Stimulated activated CD8-positive, alpha-beta memory T cell treated with anti-CD3 and anti-CD28 coated beads, Interleukin-4, amount 100 ng/mL, for 1 hour (primary cell): ENCODE data around the gene DNAJC5.
"Not testable (repeated sequence)": the region's sequence is repeated elsewhere in the genome, so short reads cannot be mapped to it uniquely, and the experiment has no call there.

Experiments
- DNase-seq, 2 donors: peaks; one replicate each; pipeline ENCODE4 v3.0.0-alpha.2; 2020; ENCODE audit warnings: low read depth in 2 of 2, low spot score in 1 of 2

Gene DNAJC5, protein sequence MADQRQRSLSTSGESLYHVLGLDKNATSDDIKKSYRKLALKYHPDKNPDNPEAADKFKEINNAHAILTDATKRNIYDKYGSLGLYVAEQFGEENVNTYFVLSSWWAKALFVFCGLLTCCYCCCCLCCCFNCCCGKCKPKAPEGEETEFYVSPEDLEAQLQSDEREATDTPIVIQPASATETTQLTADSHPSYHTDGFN

DNA sequence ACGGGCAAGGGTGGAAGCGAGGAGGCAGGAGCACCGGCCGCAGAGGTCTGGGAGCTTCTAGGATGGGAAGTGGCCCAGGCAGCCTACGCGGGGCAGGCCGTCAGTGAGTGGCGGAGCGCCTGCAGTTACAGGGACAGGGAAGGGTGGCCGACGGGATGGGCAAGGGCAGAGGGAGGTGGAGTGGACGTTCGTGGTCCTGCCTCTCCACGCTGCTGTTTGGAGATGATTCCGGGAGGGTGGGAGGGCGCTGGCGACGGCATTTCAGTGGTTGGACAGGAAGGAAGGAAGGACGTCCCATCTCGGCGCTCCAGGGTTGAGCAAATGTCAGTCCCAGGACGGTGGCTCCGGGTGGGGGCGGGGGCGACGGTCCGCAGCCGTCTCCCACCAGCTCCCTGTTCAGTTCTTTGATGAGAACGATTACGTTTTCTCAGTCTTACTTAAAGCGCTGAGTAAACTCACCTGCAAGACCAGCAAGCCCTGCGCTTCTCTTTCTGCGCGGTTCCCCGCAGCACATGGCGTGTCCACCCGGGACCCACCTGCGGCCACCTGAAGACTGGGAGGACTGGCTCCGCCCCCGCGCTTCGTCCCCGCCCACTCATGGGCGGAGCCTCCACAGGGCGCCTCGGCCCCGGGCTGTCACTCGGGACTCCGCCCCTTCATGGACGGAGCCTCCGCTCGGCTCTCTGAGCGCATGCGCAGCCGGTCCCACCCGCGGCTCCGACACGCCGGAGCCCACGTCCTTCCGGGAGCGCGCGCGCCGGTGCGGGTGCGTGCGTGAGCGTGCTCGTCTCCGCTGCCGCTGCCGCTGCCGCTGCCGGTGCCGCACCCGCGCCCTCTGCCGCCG, at the start of gene DNAJC5:
TSS of gene DNAJC5 (plus strand) at position 769 of the 844 bp plus-strand sequence. CDS start 33,220 bp downstream, outside the sequence.
- DNase-seq = peak; percentile 86 to 94

DNA sequence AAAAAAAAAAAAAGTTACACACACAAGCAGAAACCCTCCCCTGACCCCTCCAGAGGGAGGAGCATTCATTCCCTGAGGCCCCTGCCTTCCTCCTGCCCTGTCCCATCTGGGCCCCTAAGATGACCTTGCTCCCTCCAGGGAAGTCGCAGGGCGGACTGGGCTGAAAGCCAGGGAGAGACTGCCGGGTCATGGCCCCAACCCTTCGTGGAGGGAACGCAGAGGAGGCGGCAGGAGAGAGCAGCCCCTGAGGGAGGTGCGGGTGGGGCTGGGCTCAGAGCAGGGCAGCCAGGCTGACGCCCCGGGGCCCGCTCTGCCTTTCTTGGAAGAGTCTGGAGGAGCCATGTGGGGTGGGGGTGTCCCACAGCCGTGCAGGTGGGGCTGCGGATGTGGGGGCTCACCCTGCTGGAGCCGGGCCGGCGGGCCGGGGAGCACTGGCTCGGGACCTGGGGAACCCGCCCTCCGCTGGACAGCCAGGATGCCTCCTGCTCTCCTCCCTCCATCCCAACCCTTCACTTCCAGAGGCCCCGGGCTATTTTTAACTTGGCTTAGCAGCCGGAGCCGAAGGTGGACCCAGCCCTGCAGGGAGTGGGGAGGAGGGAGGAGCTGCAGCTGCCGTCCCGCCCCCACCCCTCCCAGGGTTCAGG, 48.7 kb upstream of the DNAJC5 start:
- DNase-seq = no peak

DNA sequence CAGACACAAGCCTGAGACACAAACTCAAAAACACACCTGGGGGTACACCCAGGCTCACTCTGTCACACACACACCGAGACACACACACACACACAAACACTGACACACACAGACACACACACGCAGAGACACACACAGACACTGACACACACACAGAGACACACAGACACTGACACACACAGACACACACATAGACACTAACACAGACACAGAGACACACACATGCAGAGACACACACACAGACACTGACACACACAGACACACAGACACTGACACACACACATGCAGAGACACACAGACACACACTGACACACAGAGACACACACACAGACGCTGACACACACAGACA, 48.1 kb upstream of the DNAJC5 start:
- no peak for DNase-seq

DNA sequence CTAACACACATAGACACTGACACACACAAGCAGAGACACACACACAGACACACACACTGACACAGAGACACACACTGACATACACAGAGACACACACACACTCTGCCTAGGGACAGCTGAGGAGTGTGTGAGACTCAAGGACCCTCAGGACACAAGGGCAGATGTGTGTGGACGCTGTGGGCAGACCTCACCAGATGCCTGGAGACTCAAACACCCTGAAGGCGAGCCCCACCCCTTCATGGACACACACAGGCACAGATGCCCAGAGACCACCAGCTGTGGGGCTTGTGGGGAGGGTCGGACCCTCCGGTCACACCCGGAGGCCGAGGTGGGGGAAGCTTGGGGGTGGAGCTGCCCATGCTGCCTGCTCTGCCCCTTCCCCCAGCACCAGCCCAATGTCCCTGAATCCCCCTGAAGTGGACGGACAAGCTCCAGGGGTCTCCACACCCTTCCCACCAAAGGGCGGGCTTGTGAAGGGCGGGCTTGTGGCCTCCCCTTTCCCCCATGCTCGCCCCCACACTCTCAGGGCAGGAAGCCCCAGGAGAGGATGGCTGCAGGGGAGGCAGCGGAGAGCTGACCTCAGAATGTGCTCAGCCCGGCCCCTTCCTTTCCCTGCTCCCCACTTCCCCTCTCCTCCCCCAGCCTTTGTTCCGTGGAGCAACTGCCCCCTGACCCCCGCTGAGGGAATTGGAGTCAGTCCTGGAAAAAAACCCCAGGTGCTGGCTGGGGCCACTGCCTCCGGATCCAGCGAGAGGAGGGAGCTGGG, 47.5 kb upstream of the DNAJC5 start:
- no peak for DNase-seq

DNA sequence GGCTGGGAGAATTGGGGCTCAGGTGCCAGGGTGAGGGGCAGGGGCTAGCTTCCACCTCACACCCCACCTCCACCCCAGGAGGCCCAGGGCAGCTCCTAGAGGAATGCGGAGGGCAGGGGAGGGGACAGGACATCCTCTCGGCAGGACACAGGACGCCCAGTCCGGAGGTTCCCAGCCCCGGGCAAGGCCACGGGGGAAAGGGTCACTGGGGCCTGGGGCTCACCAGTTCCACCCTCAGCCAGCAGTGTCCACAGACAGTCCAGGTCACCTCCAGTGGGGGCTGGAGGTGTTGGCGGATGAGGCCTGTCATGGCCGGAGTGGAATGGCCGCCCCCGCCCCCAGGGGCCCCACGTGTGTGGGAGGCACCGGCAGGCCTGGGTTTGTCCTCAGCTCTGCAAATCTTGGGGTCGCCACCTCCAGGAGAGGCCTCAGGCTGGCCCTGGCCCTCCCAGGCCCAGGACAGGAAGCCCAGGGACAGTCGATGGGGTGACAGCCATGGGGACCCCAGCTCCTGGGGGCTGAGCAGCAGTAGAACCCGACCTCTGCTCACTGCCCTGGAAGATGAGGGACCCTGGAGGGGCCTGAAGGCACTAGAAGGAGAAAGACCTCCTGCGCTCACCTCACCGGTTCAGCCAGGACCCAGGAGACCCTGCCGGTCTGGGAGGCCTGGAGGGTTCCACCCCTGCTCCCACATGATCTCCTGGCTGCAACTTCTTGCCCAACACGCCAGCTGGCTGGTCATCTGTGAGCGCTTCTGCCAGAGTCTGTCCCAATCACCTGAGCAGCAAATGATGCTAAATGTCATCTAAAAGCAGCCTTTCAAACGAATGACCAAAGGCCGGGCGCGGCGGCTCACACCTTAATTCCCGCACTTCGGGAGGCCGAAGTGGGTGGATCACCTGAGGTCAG, 46.7 kb upstream of the DNAJC5 start:
- DNase-seq = no peak

DNA sequence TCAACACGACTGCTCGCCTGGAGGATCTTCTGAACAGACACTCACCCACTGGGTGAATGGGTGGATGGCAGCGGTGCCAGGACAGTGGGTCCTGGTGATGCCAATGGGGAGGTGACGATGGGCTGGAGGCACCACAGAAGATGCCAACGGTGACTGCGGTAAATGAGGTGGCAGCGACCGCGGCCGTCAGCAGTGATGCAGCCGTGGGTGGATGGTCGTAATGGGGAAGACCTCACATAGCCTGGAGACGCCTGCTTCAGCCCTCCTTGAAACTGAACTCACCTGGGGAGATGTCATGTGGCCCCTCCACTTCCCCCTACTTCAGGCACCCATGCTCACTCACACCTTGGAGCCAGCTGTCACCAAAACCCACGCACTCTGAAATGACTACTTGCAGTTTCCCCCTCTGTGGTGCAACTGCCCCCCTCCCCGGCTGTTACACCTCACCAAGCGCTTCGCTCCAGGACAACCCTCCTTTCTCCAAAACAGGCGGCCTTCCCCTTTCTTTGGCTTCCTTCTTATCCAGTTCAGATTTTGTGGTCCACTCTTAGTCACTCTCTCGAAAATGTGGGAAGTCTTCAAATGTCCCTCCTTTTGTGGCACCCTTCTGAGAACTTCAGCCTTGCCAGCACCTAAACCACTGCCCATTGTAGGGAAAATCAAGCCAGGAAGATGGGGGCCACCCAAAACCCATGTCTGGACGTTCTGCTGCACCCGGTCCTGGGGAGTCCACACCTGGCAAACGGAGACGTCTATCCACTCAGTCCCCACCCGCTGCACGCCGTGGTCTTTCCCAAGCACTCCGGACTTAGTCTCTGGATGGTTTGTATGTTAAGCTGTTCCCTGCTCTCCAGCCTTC, 44.0 kb upstream of the DNAJC5 start:
- DNase-seq = no peak

DNA sequence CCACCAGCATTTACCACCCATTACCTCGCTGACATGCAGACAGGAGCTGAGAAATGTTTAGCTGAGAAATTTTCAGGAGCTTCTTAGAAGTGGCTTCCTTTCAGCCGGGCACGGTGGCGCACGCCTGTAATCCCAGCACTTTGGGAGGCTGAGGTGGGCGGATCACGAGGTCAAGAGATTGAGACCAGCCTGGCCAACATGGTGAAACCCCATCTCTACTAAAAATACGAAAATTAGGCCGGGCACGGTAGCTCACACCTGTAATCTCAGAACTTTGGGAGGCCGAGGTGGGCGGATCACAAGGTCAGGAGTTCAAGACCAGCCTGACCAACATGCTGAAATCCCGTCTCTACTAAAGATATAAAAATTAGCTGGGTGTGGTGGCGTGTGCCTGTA, 43.4 kb upstream of the DNAJC5 start:
- DNase-seq = not testable (repeated sequence)

DNA sequence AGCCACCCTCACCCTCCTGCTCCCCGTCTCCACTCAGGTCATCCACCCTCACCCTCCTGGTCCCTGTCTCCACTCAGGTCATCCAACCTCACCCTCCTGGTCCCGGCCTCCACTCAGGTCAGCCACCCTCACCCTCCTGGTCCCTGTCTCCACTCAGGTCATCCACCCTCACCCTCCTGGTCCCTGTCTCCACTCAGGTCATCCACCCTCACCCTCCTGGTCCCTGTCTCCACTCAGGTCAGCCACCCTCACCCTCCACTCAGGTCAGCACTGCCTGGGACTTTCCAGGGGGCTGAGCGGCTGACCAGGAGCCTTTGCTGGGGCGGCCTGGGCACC, 41.2 kb upstream of the DNAJC5 start:
- DNase-seq = not testable (repeated sequence)

DNA sequence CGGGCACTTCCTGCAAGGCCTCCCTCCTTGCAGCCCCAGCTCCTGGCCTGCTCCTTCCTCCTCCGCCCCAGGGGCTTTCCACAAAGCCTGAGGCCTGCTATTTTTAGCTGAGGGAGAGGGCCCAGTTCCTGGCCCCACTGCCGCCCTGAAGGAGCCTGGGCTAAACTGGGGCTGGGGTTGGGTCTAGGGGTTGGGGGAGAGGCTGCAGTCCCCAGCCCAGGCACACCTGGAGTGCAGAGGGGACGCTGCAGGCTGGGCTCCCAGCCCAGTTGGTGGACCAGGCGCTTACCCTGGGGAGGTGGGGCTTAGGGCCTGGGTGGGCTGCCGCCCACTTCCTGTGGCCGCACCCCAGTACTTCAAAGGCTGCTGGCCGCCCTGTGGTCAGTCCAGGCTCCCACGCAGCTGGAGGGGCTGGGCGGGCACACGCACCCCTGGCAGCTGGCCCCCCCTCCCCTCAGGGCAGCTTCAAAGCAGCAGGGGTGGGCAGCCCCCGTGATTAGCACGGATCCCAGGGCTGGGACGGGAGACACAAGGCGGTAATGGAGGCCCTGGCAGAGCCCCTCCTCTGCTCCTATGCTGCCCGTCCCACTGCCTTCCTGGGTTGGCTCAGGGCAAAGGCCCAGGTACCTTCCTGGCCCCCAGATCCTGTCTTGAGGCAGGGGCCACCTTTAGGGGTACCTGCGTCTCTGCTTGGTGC, 40.7 kb upstream of the DNAJC5 start:
- no peak for DNase-seq

DNA sequence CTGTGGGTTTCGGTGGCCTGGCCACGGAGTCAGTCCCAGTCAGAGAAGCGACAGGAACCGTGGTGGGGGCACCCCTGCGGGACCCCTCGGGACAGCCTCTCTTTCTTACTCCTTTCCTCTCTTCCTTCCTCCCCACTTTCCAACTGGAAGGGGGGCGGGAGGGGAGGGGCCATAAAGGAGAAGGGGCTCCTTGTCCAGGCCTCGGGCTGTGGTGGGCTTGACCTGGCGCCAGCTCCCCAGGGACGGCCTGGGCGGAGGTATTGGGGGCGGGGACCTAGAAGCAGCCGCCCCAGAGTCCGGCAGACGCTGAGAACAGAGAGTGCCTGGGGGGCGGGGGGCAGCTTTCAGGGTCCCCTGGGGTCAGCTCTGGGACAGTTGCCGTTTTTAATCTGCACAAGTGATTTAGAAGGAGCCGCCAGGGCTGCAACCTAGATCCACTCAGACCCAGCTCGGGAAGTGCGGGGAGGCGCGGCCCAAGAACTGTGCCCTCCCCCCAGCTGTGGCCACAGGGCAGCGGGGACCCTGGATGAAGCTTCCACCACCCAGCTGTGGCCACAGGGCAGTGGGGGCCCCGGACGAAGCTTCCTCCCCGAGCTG, 40.1 kb upstream of the DNAJC5 start:
- no peak for DNase-seq

DNA sequence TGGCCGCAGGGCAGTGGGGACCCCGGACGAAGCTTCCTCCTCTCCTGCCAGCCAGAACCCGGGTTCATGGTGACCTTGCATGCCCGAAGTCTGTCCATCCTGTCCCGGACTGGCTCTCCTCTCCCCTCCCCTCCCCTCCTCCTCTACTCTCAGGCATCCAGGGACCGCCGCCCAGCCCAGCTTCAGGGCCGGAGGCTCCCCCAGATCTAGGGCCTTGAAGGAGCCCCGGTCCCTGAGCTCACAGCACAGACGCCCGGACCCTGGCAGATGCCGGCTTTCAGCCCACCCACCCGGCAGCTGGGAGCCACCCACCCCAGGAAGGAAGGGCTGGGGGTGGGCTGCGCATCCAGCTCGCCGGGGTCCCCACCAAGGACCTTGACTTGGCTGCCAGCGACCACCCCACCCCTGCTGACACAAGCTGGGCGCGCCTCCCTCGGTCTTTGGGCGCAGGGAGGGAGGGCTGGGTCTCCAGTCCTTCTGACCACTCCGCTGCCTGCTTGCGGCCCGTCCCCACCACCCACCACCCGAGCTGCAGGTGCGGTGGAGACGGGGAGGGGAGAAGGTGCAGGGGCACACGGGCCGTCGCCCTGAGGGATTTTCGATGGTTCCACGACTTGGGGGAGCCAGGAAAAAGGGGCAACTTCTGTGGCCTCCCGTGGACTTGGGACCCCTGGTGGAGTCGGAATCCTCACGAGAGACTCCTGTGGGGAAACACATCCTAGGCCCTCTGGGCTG, 39.4 kb upstream of the DNAJC5 start:
- DNase-seq = no peak

DNA sequence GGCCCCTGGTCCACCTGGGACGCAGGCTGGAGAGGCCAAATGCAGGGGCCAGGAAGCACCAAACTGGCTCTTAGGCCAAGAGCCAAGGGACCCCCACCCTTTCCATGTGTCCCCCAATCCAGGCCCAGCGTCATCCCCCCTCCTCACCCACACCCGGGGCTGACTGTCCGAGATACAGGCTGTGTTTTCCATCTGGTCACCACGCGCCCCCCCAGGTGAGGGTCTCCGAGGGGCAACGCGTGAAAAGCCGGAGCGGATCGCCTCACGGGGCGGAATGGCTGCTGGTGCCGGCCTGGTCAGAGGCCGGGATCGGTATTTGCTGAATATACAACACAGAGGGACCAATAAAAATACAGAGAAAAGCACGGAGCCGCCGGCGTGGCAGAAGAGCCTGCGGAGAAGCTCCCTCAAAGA, 38.8 kb upstream of the DNAJC5 start:
- no peak for DNase-seq

DNA sequence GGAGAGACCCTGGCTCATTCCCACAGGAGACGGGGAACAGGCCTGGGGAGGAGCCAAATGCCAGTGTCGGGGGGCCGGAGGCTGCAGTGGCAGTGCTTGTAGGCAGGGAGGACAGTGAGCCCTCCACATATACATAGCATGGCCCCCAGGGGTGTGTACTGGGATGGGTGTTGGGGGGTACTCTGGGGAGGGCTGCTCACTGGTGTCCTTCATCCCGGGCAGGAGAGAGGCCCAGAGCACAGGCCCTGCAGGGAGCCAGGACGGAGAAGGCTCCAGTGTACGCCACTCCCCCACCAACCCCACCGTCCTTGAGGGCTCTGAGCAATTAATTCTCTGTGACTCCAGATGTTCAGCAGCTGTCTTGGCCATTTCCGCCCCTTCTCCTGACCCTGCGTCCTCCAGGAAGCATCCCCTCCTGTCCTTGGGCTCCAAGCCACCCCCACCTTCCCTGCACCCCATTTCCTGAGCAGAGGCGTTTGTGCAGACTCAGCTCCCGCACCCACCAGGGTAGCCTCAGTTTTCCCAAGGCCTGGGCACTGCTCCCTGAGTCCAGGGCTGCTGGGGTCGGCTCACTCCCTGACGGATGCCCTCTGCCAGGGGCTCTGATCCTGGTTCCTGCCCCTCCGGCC, 37.0 kb upstream of the DNAJC5 start:
- DNase-seq = no peak

DNA sequence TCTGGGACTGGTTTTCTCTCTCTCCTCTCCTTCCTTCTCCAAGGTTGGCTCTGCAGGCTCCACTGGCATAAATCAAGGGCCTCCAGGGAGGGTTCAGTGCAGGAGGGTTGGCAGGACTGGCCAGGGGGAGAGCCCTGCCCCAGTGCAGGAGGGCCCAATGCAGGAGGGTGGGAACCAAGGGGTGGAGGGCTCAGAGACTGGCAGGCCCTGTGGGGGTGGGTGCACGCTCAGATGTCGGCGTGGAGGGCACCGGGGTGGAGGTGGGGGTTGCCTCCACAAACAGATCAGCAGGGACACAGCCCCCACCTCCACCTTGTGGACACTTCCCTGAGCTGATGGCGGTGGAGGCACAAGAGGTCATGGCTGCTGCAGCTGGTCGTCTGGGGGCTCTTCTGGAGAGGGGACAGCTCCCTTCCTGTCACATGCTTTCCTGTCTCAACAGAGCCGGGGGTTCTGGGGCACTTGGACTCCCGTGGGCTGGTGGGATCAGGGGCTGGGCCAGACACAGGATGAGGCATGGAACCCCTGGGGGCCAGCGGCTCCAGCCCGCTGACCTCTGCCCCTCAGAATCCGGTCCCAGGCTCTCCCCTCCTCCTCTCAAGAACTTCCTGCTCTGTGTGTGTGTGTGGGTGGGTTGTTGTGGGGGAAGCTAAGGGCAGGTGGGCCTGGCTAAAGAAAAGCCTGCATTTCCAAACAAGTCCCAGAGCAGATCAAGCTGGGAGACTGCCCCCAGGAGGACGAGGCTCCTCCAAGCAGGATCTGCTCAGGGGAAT, 36.3 kb upstream of the DNAJC5 start:
- DNase-seq = no peak

DNA sequence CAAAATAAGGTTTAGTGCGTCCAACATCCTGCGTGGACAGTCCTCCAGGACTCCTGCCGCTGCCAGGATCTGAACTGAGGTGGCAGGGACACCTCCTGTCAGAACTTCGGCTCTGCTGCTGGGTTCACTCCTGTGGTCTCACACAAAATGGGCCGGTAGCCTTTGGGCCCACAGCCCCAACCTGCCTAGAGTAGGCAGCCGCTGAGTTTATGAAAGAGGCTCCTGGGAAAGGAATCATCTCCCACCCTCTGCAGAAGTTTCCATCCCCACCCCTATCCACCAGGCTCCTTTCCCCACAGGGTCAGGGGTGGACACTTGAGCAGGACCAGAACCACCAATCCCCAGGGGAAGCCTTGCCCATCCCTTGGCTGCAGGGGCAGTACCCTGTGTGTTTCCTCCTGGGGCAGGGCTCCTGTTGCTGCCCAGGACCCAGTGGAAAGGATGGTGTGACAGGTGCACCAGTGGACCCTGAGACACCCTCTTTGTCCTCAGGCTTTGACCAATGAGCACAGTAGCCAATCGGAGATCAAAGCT, 35.7 kb upstream of the DNAJC5 start:
- no peak for DNase-seq

DNA sequence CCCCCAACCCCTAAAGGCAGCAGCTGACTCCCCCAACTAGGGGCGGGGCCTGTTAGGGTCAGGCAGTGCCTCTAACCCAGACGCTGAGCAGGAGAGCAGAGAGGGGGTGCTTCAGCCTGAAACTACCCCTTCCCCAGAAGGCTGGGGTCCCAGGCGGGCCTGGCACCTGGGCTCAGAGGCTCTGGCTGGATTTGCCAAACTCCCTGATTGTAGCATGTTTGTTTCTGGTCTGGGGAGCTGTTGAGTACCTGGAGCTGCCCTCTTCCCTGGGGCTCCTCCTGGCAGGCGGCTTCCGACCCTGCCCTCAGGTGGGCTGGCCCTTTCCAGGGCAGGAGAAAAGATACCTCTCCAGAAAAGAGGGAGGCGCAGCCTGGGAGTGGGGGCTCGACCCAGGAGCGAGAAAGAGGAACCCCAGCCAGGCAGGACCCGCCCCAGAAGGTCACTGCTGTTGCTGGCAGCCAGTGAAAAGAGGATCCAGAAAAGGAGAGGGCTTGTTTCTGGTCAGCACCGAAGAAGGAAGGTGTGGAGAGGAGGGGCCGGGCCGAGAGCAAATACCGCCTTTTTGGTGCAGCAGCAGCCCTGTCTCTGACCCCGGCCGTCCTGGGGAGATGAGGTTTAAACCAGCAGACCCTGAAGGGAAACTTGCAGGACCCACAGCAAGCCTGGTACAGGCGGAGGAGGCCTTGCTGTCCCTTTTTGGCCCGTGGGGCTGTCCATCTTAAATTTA, 34.4 kb upstream of the DNAJC5 start:
- no peak for DNase-seq
